ENCODE results near the gene ADAM19.

Gene ADAM19

GRCh38 chr5:157594675-157595459 lies 19.3 kb upstream of the ADAM19 start:
- peak; percentile 70 for DNase-seq

- DNase-seq = peak; percentile 81
These were observed 18.7 kb upstream of the ADAM19 start for GRCh38 chr5:157594257-157594656.

- DNase-seq = no peak
These were observed 17.6 kb upstream of the ADAM19 start for GRCh38 chr5:157593052-157593757.

GRCh38 chr5:157592594-157592993 lies 17.0 kb upstream of the ADAM19 start:
- DNase-seq = no peak

- DNase-seq = no peak
These were observed 14.9 kb upstream of the ADAM19 start for GRCh38 chr5:157590478-157590877.

GRCh38 chr5:157584628-157585027 lies 9.1 kb upstream of the ADAM19 start:
- DNase-seq = no peak

GRCh38 chr5:157582731-157583620 lies 7.4 kb upstream of the ADAM19 start:
- DNase-seq = peak; percentile 59

GRCh38 chr5:157581901-157582300 lies 6.3 kb upstream of the ADAM19 start:
- no peak for DNase-seq

- DNase-seq = no peak
These were observed 2.7 kb upstream of the ADAM19 start for GRCh38 chr5:157578079-157578780.

GRCh38 chr5:157576678-157577077 lies 1.1 kb upstream of the ADAM19 start:
- DNase-seq = no peak

GRCh38 chr5:157574456-157575380 lies 857 bp downstream of the ADAM19 start:
- DNase-seq = peak; percentile 58

GRCh38 chr5:157571357-157571827 lies 4.2 kb downstream of the ADAM19 start:
- peak; percentile 55 for DNase-seq

GRCh38 chr5:157570531-157571200 lies 4.9 kb downstream of the ADAM19 start:
- no peak for DNase-seq

- DNase-seq = no peak
These were observed 6.9 kb downstream of the ADAM19 start for GRCh38 chr5:157568720-157569119.

GRCh38 chr5:157568222-157568621 lies 7.4 kb downstream of the ADAM19 start:
- no peak for DNase-seq

GRCh38 chr5:157566902-157567489 lies 8.6 kb downstream of the ADAM19 start:
- no peak for DNase-seq

GRCh38 chr5:157563929-157564716 lies 11.5 kb downstream of the ADAM19 start:
- no peak for DNase-seq

GRCh38 chr5:157563373-157563928 lies 12.1 kb downstream of the ADAM19 start:
- no peak for DNase-seq

- no peak for DNase-seq
These were observed 13.4 kb downstream of the ADAM19 start for GRCh38 chr5:157562111-157562581.

Measured in activated CD4-positive, alpha-beta T cell treated with anti-CD3 and anti-CD28 coated beads, Interleukin-2, Interleukin-6, amounts not matched to agents 100 ng/mL and 50 ng/mL, durations not matched to agents 16 hours and 8 hours (primary cell).